Measurements from ENCODE around the gene ATP5PD.

Gene ATP5PD

GRCh38 chr17:75024686-75025397 is 21.9 kb downstream of the ATP5PD start:
- POLR2A ChIA-PET, result no interaction called here

GRCh38 chr17:75020331-75021110 is 26.2 kb downstream of the ATP5PD start:
- TF ChIP-seq CTCF (IDR thresholded peaks at IDR 0.05; ENCODE audit: control extremely low read depth, extremely low read depth, low read depth, missing control alignments), result no peak
- ChIA-PET CTCF (interaction anchor here (1.5 to 2.0 kb wide), 2 partner anchors 11 to 14 kb away, joined by 5 to 7 read pairs; no protein-coding TSS in a partner anchor), POLR2A (no interaction called here)
- DNase-seq (ENCODE audit: extremely low spot score), result no peak

More at GRCh38 chr17:75024686-75025397, 21.9 kb downstream of the ATP5PD start:
- CTCF ChIA-PET, result interaction anchor here (0.8 to 2.9 kb wide), 5 partner anchors 13 to 177 kb away, joined by 3 to 18 read pairs (median 4); partner anchors contain the start of genes MRPL58 and NT5C
- TF ChIP-seq CTCF (IDR thresholded peaks at IDR 0.05; ENCODE audit: control extremely low read depth, extremely low read depth, low read depth, missing control alignments), result no peak
- no peak for DNase-seq (ENCODE audit: extremely low spot score)

GRCh38 chr17:75019710-75020109 is 27.1 kb downstream of the ATP5PD start:
- no peak for DNase-seq (ENCODE audit: extremely low spot score)
- ChIA-PET CTCF (interaction anchor here (1.1 to 2.2 kb wide), 4 partner anchors 12 to 94 kb away, joined by 3 to 7 read pairs (median 5); no protein-coding TSS in a partner anchor), POLR2A (interaction anchor here (0.7 to 1.2 kb wide), 2 partner anchors 12 to 146 kb away, joined by 3 to 5 read pairs; no protein-coding TSS in a partner anchor)
- TF ChIP-seq CTCF (IDR thresholded peaks at IDR 0.05; ENCODE audit: control extremely low read depth, extremely low read depth, low read depth, missing control alignments), result no peak

GRCh38 chr17:75019146-75019545 is 27.6 kb downstream of the ATP5PD start:
- CTCF ChIA-PET, result interaction anchor here (1.1 to 2.2 kb wide), 4 partner anchors 12 to 95 kb away, joined by 3 to 7 read pairs (median 5); no protein-coding TSS in a partner anchor
- POLR2A ChIA-PET, result interaction anchor here (0.7 to 1.2 kb wide), 2 partner anchors 13 to 146 kb away, joined by 3 to 5 read pairs; no protein-coding TSS in a partner anchor
- no peak for DNase-seq (ENCODE audit: extremely low spot score)
- TF ChIP-seq CTCF (IDR thresholded peaks at IDR 0.05; ENCODE audit: control extremely low read depth, extremely low read depth, low read depth, missing control alignments), result no peak

GRCh38 chr17:75013092-75013559 is 33.6 kb downstream of the ATP5PD start:
- no peak for DNase-seq (ENCODE audit: extremely low spot score)
- POLR2A ChIA-PET, result interaction anchor here (0.9 to 2.0 kb wide), 3 partner anchors 18 to 141 kb away, joined by 4 to 5 read pairs (median 5); partner anchors contain the start of gene JPT1
- TF ChIP-seq CTCF (IDR thresholded peaks at IDR 0.05; ENCODE audit: control extremely low read depth, extremely low read depth, low read depth, missing control alignments), result no peak
- CTCF ChIA-PET, result interaction anchor here (0.8 to 12.1 kb wide), 22 partner anchors 9 to 258 kb away, joined by 3 to 138 read pairs (median 6); partner anchors contain the start of genes HID1, MIF4GD and NT5C
